Stimulated activated CD8-positive, alpha-beta memory T cell treated with anti-CD3 and anti-CD28 coated beads, Interleukin-4, amount 100 ng/mL, for 24 hours (primary cell): ENCODE data around the gene MYMX.
"Not testable (repeated sequence)": the region's sequence is repeated elsewhere in the genome, so short reads cannot be mapped to it uniquely, and the experiment has no call there.

Source experiments
- DNase-seq: peaks from one replicate; pipeline ENCODE4 v3.0.0-alpha.2; 2020; ENCODE audit warnings: low read depth

MYMX gene

GRCh38 chr6:44219815-44220784 lies 3.4 kb downstream of the MYMX start:
- DNase-seq, result no peak

- no peak for DNase-seq
Measured at GRCh38 chr6:44220913-44221290, 4.2 kb downstream of the MYMX start.

GRCh38 chr6:44221291-44221960 lies 4.7 kb downstream of the MYMX start:
- peak; percentile 52 for DNase-seq

DNA sequence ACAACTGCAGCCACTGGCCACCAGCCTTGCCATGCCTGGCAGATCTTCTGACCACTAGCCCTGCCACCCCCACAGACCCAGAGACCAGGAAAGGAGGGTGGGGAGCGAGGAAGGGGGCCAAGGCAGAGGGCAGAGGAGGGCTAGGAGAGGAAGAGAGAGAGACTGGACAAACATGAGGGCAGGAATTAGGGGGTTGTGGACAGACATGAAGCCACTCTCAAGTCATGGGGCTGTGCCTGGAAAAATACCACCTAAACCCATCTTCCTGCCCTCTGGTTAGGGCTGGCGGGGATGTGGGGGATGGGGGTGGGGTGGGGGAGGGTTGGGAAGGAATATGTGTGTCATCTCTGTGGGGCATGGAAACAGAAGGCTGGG lies 5.2 kb downstream of the MYMX start:
- no peak for DNase-seq

- DNase-seq, result no peak
Measured at GRCh38 chr6:44222486-44223318, 6.0 kb downstream of the MYMX start.

GRCh38 chr6:44223319-44224028 lies 6.7 kb downstream of the MYMX start, which contains the start of gene SLC29A1:
Gene SLC29A1, plus strand, starts transcription at chr6:44223595. Its CDS starts 3,719 bp downstream, at chr6:44227314.
- peak; percentile 82 for DNase-seq

- no peak for DNase-seq
Measured at GRCh38 chr6:44224029-44224964, 7.6 kb downstream of the MYMX start.

- no peak for DNase-seq
Measured at GRCh38 chr6:44224965-44225305, 8.2 kb downstream of the MYMX start.

- DNase-seq, result no peak
Measured at GRCh38 chr6:44225579-44226325, 9.0 kb downstream of the MYMX start.

DNA sequence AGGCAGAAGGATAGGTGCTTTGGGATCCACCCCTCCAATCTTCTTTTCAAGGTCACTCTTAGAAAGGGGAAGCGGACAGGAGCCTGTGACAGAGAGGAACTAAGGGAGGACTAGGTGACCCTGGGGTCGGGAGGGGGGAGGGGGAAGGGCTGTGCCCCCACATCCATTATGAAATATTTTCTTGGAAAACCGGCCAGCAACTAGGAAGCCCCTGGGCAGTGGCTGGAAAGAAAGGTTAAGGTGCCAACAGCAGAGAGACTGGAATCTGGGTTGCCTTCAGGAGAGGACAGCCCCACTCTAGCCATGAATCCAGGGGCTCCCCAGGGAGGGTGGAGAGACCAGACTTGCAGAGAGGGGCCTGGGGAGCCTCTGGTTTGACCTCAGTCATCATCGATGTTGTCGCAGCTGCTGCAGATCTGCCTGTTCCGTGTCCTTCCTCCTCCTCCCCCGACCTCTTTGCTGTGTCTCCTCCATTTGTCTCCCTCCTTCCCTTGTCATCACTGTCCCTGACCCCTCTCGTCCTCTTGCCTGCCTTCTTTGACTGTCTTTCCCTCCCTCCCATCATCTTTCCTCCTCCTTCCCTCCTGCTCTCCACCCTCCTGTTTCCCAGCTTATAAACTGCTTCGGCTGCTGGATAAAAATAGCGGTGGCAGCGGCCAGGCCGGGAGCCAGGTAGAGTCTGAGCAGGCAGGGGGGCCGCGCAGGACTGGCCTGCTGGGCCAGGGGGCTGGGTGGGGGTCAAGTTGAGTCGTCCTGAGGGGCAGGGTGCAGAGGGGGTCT lies 9.8 kb downstream of the MYMX start:
- DNase-seq, result no peak

DNA sequence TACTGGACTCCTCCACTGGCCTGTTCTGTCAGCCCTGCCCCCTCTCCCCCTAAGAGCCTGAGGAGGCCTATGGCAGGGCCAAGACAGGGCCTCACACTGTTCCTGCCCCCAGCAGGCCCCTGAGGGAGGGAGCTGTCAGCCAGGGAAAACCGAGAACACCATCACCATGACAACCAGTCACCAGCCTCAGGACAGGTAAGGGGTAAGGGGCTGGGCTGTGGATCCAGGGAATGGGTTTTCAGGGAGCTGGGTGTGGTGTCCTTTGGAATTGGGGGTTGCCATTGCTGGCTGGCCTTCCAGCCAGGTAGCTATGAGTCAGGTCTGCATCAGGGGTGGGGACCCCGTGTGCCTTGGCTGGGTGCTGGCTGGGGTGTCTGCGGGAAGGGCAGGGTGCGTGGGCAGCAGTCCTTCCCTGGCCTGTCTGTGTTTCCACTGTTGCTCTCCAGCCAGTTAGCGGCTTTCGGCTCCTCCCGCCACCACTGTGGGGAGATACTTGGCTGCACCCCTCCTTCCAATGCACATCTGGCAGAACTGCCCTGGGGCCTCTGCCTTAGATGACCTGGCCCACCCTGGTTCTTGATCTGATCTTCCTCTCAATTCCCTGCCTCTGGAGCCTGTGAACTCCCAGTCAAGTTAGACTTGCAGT lies 10.5 kb downstream of the MYMX start:
- DNase-seq, result no peak

GRCh38 chr6:44228031-44228430 lies 11.3 kb downstream of the MYMX start:
- DNase-seq, result no peak

- DNase-seq, result no peak
Measured at GRCh38 chr6:44228433-44228832, 11.7 kb downstream of the MYMX start.

DNA sequence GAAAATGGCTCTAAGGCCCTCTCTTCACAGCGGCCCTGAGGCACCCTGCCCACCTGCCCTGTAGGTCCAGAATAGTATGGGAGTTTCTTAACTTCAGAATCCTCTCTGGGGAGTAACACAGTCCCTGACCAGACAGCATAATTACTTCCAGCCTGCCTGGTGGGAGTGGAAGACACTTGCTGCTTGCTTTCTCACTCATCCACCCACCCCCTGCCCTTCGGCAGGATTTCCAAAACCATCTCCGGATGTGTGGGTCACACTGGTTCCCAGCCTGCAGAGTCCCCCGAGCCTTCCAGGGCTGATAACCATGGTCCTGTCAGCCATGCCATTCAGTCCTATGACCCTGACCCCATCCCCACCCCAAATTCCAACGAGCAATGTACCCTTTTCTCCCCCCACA lies 12.1 kb downstream of the MYMX start:
- no peak for DNase-seq

DNA sequence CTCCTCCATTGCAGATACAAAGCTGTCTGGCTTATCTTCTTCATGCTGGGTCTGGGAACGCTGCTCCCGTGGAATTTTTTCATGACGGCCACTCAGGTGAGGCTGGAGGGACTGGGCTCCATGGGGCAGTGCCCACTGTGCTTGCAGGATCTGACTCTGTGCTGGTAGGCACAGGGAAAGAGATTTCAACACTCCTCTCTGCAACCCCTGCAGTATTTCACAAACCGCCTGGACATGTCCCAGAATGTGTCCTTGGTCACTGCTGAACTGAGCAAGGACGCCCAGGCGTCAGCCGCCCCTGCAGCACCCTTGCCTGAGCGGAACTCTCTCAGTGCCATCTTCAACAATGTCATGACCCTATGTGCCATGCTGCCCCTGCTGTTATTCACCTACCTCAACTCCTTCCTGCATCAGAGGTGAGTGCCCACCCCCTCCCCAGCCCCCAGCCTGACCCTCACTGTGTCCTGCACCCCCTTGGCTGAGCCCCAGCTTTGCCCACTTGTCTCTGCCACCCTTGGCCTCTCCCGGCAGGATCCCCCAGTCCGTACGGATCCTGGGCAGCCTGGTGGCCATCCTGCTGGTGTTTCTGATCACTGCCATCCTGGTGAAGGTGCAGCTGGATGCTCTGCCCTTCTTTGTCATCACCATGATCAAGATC lies 12.8 kb downstream of the MYMX start:
- no peak for DNase-seq

- DNase-seq, result no peak
Measured at GRCh38 chr6:44230034-44230675, 13.4 kb downstream of the MYMX start.

- DNase-seq, result not testable (repeated sequence)
Measured at GRCh38 chr6:44231426-44231825, 14.7 kb downstream of the MYMX start.
